ENCODE results near the gene NACC2.

NACC2 gene

DNA sequence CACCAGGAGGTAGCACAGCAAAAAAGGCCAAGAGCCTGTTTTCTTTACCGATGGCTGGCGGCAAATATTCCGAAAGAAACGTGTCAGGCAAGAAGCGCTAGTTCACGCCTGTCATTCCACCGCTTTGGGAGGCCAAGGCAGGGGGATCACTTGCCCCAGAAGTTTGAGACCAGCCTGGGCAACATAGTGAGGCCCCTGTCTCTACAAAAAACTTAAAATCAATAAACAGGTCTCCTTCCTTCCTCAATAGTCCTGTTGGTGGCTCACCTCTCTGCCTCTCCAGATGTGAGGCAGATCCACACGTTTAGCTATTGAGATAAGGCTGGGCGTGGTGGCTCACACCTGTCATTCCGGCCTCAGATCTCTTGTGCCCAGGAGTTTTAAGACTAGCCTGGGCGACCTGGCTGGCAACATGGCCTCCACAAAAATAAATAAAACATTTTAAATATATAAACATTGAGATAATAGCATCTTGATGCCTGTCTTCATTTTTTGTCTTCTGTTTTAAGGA, 24.8 kb upstream of the NACC2 start:
- no peak for DNase-seq (ENCODE audit: extremely low read depth, low read depth)
- H3K4me3 ChIP-seq (replicated peaks; ENCODE audit: low read depth, low read length): peak overlapping the region; percentile 85
- TF ChIP-seq, protein P1, sequence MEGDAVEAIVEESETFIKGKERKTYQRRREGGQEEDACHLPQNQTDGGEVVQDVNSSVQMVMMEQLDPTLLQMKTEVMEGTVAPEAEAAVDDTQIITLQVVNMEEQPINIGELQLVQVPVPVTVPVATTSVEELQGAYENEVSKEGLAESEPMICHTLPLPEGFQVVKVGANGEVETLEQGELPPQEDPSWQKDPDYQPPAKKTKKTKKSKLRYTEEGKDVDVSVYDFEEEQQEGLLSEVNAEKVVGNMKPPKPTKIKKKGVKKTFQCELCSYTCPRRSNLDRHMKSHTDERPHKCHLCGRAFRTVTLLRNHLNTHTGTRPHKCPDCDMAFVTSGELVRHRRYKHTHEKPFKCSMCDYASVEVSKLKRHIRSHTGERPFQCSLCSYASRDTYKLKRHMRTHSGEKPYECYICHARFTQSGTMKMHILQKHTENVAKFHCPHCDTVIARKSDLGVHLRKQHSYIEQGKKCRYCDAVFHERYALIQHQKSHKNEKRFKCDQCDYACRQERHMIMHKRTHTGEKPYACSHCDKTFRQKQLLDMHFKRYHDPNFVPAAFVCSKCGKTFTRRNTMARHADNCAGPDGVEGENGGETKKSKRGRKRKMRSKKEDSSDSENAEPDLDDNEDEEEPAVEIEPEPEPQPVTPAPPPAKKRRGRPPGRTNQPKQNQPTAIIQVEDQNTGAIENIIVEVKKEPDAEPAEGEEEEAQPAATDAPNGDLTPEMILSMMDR (IDR thresholded peaks at IDR 0.05; ENCODE audit: low read depth, low read length, missing control alignments): no peak

DNA sequence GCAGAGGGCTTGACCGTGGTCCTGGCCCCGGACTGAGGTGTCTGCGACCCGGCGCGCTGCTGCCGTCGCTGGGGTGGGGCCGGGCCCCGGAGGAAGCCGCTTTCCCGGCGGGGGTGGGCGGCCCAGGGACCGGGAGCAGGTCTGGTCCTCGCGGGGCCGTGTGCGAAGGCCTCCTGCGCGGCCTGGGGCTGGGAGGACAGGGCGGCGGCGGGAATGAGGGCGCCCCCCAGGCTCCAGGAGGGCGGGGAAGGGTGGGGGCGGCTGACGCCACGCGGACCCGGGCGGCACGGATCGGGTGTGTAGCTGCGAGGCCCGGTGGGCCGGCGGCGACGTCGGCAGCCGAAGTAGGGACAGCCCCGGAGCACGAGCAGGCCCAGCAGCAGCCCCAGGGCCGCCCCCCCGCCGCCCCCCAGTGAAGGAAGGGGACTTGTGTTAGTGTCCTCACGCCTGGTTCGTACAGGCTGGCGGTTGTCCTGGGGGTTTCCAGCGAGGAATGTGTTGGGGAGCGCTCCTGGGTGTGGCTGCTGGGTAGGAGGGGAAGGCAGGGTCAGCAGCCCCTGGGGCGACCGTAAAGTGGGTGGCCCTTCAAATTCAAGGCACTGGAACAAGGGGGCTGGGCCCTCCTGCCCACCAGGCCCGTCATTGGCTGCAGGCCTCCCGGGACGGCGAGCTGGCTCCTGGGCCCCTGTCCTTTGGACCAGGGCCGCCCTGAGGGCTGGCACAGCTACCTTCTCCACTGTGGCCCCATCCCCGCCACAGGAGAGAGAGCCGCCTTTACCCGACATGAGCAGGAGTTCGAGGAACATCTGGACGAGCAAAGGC, 24.2 kb upstream of the NACC2 start:
- no peak for DNase-seq (ENCODE audit: extremely low read depth, low read depth)
- peak overlapping the region; percentile 85 for H3K4me3 ChIP-seq (replicated peaks; ENCODE audit: low read depth, low read length)
- TF ChIP-seq, protein P1 (IDR thresholded peaks at IDR 0.05; ENCODE audit: low read depth, low read length, missing control alignments): no peak

DNA sequence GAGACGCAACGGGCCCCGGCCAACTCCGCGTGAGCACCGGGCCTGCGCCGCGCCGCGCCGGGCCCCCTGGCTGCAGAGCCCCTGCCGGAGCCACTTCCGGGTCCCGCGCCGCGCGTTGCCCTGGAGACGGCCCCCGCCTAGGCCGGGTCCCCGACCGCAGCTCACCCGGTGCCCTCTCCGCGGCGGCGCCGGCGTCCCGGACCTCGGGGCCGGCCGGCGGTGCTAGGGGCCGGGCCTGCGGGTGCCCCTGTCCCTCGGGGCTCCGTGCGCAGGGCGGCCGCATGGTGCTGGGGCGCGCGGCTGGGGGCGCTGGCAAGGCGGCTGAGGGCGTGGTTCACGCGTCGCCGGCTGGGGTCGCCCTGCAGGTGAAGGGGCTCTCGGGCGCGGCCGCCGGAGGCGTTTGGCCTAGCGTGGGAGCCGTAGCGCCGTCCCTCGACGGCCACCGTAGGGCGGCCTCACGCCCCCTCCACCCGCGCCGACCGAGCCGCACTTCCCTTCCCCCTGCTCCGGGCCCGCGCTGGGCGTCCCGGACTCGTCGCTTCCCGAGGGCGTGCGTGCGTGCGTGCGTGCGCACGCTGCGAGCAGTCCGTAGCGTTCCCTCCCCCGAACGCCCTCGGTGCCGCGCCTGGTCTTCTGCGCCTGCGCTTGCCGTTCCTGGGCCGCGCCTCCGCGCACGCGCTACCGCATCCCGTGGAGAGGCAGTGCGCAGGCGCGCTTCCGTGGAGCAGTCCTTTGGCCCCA, 23.4 kb upstream of the NACC2 start, which contains the start of gene TMEM250:
TMEM250 (minus strand) TSS at position 556 of the 741 bp plus-strand sequence. CDS start 1,975 bp downstream, outside the sequence.
- DNase-seq (ENCODE audit: extremely low read depth, low read depth): peak; percentile 82
- TF ChIP-seq, protein P1 (IDR thresholded peaks at IDR 0.05; ENCODE audit: low read depth, low read length, missing control alignments): no peak
- peak within 1 kb of the TSS; percentile 85 for H3K4me3 ChIP-seq (replicated peaks; ENCODE audit: low read depth, low read length)

DNA sequence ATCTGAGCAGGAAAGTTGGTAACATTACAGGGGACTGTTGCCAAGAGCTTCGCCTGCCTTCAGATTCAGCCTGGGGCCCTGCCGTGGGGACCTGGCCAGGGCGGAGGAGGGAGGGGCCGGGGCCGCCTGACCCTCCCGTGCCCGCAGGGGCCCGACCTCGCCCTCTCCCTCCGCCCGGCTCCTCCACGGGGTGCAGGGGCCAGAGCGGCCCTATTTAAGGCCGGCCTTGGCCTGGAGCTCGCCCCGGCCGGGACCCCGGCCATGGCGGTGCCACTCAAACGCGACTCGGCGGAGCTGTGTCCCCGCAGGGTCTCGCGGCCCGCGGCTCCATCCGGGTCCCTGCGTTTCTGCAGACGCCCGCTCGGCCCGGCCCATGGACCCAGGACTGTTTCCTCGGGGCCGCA, 22.8 kb upstream of the NACC2 start:
- peak overlapping the region; percentile 85 for H3K4me3 ChIP-seq (replicated peaks; ENCODE audit: low read depth, low read length)
- TF ChIP-seq, protein P1 (IDR thresholded peaks at IDR 0.05; ENCODE audit: low read depth, low read length, missing control alignments): no peak
- DNase-seq (ENCODE audit: extremely low read depth, low read depth): no peak

DNA sequence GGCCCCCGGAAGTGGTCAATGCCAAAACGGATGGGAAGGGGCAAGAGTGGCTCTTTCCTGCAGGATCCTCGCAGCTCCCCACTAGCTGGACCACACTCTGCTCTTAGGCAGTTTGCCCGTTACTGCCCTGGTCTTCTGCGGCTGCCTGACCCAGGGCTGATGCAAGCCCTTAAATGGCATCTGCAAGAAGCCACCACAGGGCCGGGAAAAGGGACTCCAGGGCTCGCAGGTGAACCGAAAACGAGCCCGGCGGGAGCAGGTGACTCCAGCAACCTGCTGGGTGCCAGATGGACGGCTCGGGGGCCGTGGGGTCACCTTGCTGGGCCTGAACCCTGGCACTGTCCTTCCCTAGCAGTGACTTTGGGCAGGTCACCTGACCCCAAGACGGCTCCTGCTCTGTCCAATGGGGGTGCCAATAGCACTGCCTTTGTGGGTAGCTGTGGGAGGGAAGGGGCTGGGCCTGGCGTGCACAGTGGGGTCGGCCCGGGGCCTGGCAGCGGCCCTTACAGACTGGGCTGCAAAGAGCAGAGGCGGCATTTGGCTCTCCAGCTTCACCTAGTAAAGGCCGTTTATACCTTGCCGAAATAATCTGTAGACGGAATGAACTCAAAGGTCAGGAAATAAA, 22.3 kb upstream of the NACC2 start:
- DNase-seq (ENCODE audit: extremely low read depth, low read depth): no peak
- H3K4me3 ChIP-seq (replicated peaks; ENCODE audit: low read depth, low read length): peak overlapping the region; percentile 85
- TF ChIP-seq, protein P1 (IDR thresholded peaks at IDR 0.05; ENCODE audit: low read depth, low read length, missing control alignments): no peak

DNA sequence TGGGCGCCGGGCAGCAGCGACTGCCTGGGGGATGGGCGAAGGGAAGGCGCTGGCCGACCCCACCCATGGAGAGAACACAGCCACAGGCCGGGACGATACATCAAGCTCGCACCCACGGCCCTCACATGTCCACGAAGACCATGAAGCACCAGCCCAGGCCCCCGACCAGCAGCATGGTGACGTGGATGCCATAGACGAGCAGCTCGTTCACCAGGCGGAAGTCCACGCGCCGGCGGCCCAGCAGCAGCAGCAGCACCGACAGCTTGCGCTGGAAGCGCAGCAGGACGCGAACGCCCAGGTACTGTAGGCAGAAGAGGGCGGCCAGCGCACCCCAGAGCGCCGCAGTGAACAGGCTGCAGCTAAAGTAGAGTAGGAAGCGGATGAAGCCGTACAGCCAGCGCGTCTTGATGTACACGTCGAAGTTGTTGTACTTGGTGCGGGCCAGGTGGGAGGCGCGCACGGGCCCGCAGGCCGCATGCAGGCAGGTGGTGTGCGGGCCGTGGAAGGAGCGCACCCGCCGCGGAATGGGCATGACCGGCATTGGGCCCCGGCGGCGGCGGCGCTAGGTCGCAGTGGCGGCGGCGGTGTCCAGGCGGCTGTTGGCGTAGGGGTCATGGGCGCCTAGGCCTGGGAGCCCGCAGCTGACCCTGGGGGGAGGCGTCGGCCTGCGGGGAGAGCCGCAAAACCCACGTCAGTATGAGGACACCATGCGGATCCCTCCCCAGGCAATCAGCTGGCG, 21.4 kb upstream of the NACC2 start:
- TF ChIP-seq, protein P1 (IDR thresholded peaks at IDR 0.05; ENCODE audit: low read depth, low read length, missing control alignments): no peak
- H3K4me3 ChIP-seq (replicated peaks; ENCODE audit: low read depth, low read length): no peak overlapping the region
- no peak for DNase-seq (ENCODE audit: extremely low read depth, low read depth)
